ENCODE results near the gene ALDH1A3.
A peak's percentile ranks its signal among the peaks of the same experiment; 100 is the strongest.

ALDH1A3 gene

GRCh38 chr15:100918034-100918689 lies 38.5 kb downstream of the ALDH1A3 start:
- TF ChIP-seq CTCF (IDR thresholded peaks at IDR 0.05; ENCODE audit: low read depth, low read length, missing control alignments) = peak; percentile 99
- H3K4me3 ChIP-seq (ENCODE audit: low read depth, low read length) = peak overlapping the region; percentile 58
- peak; percentile 34 for DNase-seq (ENCODE audit: low read depth)
- in situ Hi-C loops (cut with HindIII; ENCODE audit: low sequenced_read_pairs) = no loop called here

DNA sequence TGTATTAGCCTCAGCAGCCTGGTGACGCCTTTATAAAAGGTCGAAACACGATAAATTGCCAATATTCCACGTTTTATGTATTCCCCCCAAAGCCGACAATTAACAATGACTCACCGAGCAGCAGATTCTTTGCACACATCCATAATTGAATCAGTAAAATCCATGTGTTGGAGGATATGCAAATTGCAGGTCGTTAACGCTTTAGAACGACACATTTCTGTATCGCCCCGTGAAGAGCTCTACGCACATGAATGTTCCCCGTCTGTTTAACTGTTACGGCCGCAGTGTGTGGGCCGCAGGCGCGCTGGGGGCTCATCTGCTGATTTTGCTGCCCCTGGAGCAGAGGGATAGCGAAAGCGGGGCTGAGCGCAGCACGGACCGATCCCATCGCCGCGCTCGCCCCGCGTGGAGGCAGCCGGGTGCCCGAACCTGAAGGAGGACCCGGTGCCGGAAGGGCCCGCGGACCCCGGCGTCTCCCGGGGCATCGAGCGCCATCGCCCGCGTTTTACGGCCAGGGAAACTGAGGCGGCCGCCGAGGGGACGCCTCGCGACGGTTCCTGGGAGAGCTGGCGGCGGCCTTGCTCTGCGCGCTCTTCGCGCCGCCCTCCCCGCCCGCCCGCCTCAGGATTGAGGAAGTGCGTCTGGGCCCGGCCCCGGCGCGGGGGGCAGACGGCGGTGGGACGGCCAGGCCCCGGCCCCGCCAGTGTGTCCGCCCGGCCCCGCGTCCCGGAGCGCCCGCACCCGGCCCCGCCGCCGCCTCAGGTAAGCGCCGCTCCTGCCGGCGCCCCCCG lies 39.3 kb downstream of the ALDH1A3 start, which contains the start of gene LRRK1:
LRRK1 (plus strand) TSS at position 668 of the 791 bp plus-strand sequence. CDS start 5,276 bp downstream, outside the sequence.
- H3K4me3 ChIP-seq (ENCODE audit: low read depth, low read length) = peak within 1 kb of the TSS; percentile 58
- no peak for TF ChIP-seq CTCF (IDR thresholded peaks at IDR 0.05; ENCODE audit: low read depth, low read length, missing control alignments)
- no peak for DNase-seq (ENCODE audit: low read depth)
- in situ Hi-C loops (cut with HindIII; ENCODE audit: low sequenced_read_pairs) = no loop called here

GRCh38 chr15:100919481-100920405 lies 40.1 kb downstream of the ALDH1A3 start:
- DNase-seq (ENCODE audit: low read depth) = no peak
- TF ChIP-seq CTCF (IDR thresholded peaks at IDR 0.05; ENCODE audit: low read depth, low read length, missing control alignments) = no peak
- in situ Hi-C loops (cut with HindIII; ENCODE audit: low sequenced_read_pairs) = loop anchor here (10.0 kb wide), 1 partner anchor 75 kb away; no protein-coding TSS in a partner anchor
- peak overlapping the region; percentile 55 for H3K4me3 ChIP-seq (ENCODE audit: low read depth, low read length)

GRCh38 chr15:100920516-100921135 lies 41.0 kb downstream of the ALDH1A3 start:
- in situ Hi-C loops (cut with HindIII; ENCODE audit: low sequenced_read_pairs) = loop anchor here (10.0 kb wide), 1 partner anchor 74 kb away; no protein-coding TSS in a partner anchor
- no peak for TF ChIP-seq CTCF (IDR thresholded peaks at IDR 0.05; ENCODE audit: low read depth, low read length, missing control alignments)
- no peak overlapping the region for H3K4me3 ChIP-seq (ENCODE audit: low read depth, low read length)
- no peak for DNase-seq (ENCODE audit: low read depth)

- H3K4me3 ChIP-seq (ENCODE audit: low read depth, low read length) = no peak overlapping the region
- no peak for TF ChIP-seq CTCF (IDR thresholded peaks at IDR 0.05; ENCODE audit: low read depth, low read length, missing control alignments)
- in situ Hi-C loops (cut with HindIII; ENCODE audit: low sequenced_read_pairs) = loop anchor here (10.0 kb wide), 1 partner anchor 72 kb away; no protein-coding TSS in a partner anchor
- no peak for DNase-seq (ENCODE audit: low read depth)
These were observed 42.8 kb downstream of the ALDH1A3 start for GRCh38 chr15:100922192-100923040.

Data from astrocyte of the cerebellum (primary cell).